Immature natural killer cell (primary cell): Measurements from ENCODE around the gene BCAS4. TPM values are rescaled to one million over a fixed set of nuclear protein-coding genes. Genes with fewer than 3 reads are reported as not detected.

ENCODE experiments used
- DNase-seq, 3 donors: peaks; one replicate each; pipeline ENCODE4 v3.0.0; 2022; ENCODE audit warnings: mixed read lengths in 1 of 3
- H3K27ac Mint-ChIP-seq, 6 donors: one replicate each; pipeline ENCODE4 v1.8.0; 2020; ENCODE audit warnings: mixed read lengths in 6 of 6, mild to moderate bottlenecking in 5 of 6, inconsistent platforms in 4 of 6, moderate library complexity in 3 of 6
- H3K27me3 Mint-ChIP-seq, 3 donors: one replicate each; pipeline ENCODE4 v1.8.0; 2020 to 2021; ENCODE audit warnings: low read depth in 3 of 3, mild to moderate bottlenecking in 3 of 3, mixed read lengths in 3 of 3, moderate library complexity in 3 of 3, inconsistent platforms in 1 of 3
- H3K36me3 Mint-ChIP-seq, 3 donors: one replicate each; pipeline ENCODE4 v1.8.0; 2020; ENCODE audit warnings: mixed read lengths in 3 of 3, inconsistent platforms in 2 of 3, mild to moderate bottlenecking in 2 of 3
- H3K4me1 Mint-ChIP-seq, 2 donors: one replicate each; pipeline ENCODE4 v1.8.0; 2020; ENCODE audit warnings: inconsistent platforms in 2 of 2, mild to moderate bottlenecking in 2 of 2, mixed read lengths in 2 of 2, moderate library complexity in 1 of 2
- H3K4me3 Mint-ChIP-seq, 5 donors: one replicate each; pipeline ENCODE4 v1.8.0; 2020; ENCODE audit warnings: mild to moderate bottlenecking in 5 of 5, mixed read lengths in 5 of 5, inconsistent platforms in 3 of 5, moderate library complexity in 3 of 5
- H3K9me3 Mint-ChIP-seq, 6 donors: one replicate each; pipeline ENCODE4 v1.8.0; 2020; ENCODE audit warnings: mild to moderate bottlenecking in 6 of 6, mixed read lengths in 6 of 6, inconsistent platforms in 4 of 6, moderate library complexity in 3 of 6
- polyA plus RNA-seq, 3 donors: library from polyadenylated mRNA; unstranded; fragments of 300-500 nt; fragmentation: Illumina TruSeq; gene quantifications; one replicate each; pipeline ENCODE4 v1.2.3, GENCODE V29; 2021

The BCAS4 gene
- polyA plus RNA-seq, 3 donors from 2014 or later, result 19.1 to 29.1 (median 24.1) TPM

- Mint-ChIP-seq H3K27me3 (peaks cover 0 to 2% (median 0%) of the 10 kb centered on the region in 3 donors), H3K4me1 (no peaks in the 10 kb centered on the region), H3K4me3 (no peak overlapping the region), H3K27ac (peak overlapping the region in 1 of 6 donors; percentile 46), H3K36me3 (no peaks in the 10 kb centered on the region), H3K9me3 (no peaks in the 10 kb centered on the region)
- DNase-seq, result no peak
Measured at GRCh38 chr20:50868509-50869495, 73.9 kb downstream of the BCAS4 start.

- H3K4me3 Mint-ChIP-seq, result no peak overlapping the region
- no peaks in the 10 kb centered on the region for H3K4me1 Mint-ChIP-seq
- DNase-seq, result no peak
- H3K27me3 Mint-ChIP-seq, result peaks cover 0 to 2% (median 2%) of the 10 kb centered on the region in 3 donors
- H3K9me3 Mint-ChIP-seq, result no peaks in the 10 kb centered on the region
- no peaks in the 10 kb centered on the region for H3K36me3 Mint-ChIP-seq
- no peak overlapping the region for H3K27ac Mint-ChIP-seq
Measured at GRCh38 chr20:50870561-50871161, 75.8 kb downstream of the BCAS4 start.

GRCh38 chr20:50872560-50873425 lies 77.9 kb downstream of the BCAS4 start:
- Mint-ChIP-seq H3K27me3 (peaks cover 0 to 2% (median 0%) of the 10 kb centered on the region in 3 donors), H3K4me3 (no peak overlapping the region), H3K36me3 (peaks cover 0 to 9% (median 0%) of the 10 kb centered on the region in 3 donors), H3K4me1 (no peaks in the 10 kb centered on the region), H3K27ac (no peak overlapping the region), H3K9me3 (no peaks in the 10 kb centered on the region)
- DNase-seq, result no peak

GRCh38 chr20:50873585-50873984 lies 78.7 kb downstream of the BCAS4 start:
- Mint-ChIP-seq H3K9me3 (no peaks in the 10 kb centered on the region), H3K4me3 (no peak overlapping the region), H3K27me3 (peaks cover 0 to 2% (median 0%) of the 10 kb centered on the region in 3 donors), H3K27ac (no peak overlapping the region), H3K4me1 (no peaks in the 10 kb centered on the region), H3K36me3 (peaks cover 0 to 9% (median 0%) of the 10 kb centered on the region in 3 donors)
- no peak for DNase-seq

- Mint-ChIP-seq H3K36me3 (peaks cover 0 to 9% (median 0%) of the 10 kb centered on the region in 3 donors), H3K27me3 (peaks cover 0 to 2% (median 0%) of the 10 kb centered on the region in 3 donors), H3K4me3 (no peak overlapping the region), H3K27ac (no peak overlapping the region), H3K9me3 (no peaks in the 10 kb centered on the region), H3K4me1 (no peaks in the 10 kb centered on the region)
- no peak for DNase-seq
Measured at GRCh38 chr20:50874111-50874757, 79.4 kb downstream of the BCAS4 start.

GRCh38 chr20:50874758-50875665 lies 80.2 kb downstream of the BCAS4 start:
- Mint-ChIP-seq H3K4me3 (no peak overlapping the region), H3K9me3 (no peaks in the 10 kb centered on the region), H3K36me3 (peaks cover 0 to 12% (median 0%) of the 10 kb centered on the region in 3 donors), H3K27ac (no peak overlapping the region), H3K4me1 (no peaks in the 10 kb centered on the region), H3K27me3 (peaks cover 0 to 4% (median 0%) of the 10 kb centered on the region in 3 donors)
- no peak for DNase-seq

- Mint-ChIP-seq H3K4me1 (no peaks in the 10 kb centered on the region), H3K9me3 (no peaks in the 10 kb centered on the region), H3K4me3 (no peak overlapping the region), H3K27ac (no peak overlapping the region), H3K36me3 (peaks cover 0 to 12% (median 0%) of the 10 kb centered on the region in 3 donors), H3K27me3 (peaks cover 0 to 4% (median 0%) of the 10 kb centered on the region in 3 donors)
- no peak for DNase-seq
Measured at GRCh38 chr20:50876063-50876685, 81.3 kb downstream of the BCAS4 start.

GRCh38 chr20:50876816-50877215 lies 82.0 kb downstream of the BCAS4 start:
- Mint-ChIP-seq H3K27me3 (peaks cover 0 to 4% (median 0%) of the 10 kb centered on the region in 3 donors), H3K4me3 (no peak overlapping the region), H3K27ac (peak overlapping the region in 1 of 6 donors; percentile 23), H3K9me3 (no peaks in the 10 kb centered on the region), H3K36me3 (peaks cover 0 to 12% (median 0%) of the 10 kb centered on the region in 3 donors), H3K4me1 (no peaks in the 10 kb centered on the region)
- DNase-seq, result no peak

- H3K27ac Mint-ChIP-seq, result no peak overlapping the region
- peaks cover 0 to 12% (median 0%) of the 10 kb centered on the region in 3 donors for H3K36me3 Mint-ChIP-seq
- no peak overlapping the region for H3K4me3 Mint-ChIP-seq
- H3K4me1 Mint-ChIP-seq, result no peaks in the 10 kb centered on the region
- DNase-seq, result no peak
- no peaks in the 10 kb centered on the region for H3K9me3 Mint-ChIP-seq
- peaks cover 0 to 4% (median 0%) of the 10 kb centered on the region in 3 donors for H3K27me3 Mint-ChIP-seq
Measured at GRCh38 chr20:50877232-50877743, 82.4 kb downstream of the BCAS4 start.

GRCh38 chr20:50879649-50880550 lies 85.0 kb downstream of the BCAS4 start:
- DNase-seq, result no peak
- Mint-ChIP-seq H3K9me3 (no peaks in the 10 kb centered on the region), H3K4me1 (no peaks in the 10 kb centered on the region), H3K36me3 (peaks cover 0 to 15% (median 0%) of the 10 kb centered on the region in 3 donors), H3K27ac (peak overlapping the region in 1 of 6 donors; percentile 46), H3K4me3 (no peak overlapping the region), H3K27me3 (peaks cover 0 to 2% (median 0%) of the 10 kb centered on the region in 3 donors)
